HTR-8/SVneo (cell line): ENCODE measurements around the gene RERE.

Experiments
- DNase-seq: peaks from one replicate; pipeline ENCODE4 v3.0.0; 2011; ENCODE audit warnings: low spot score, mixed read lengths; ENCODE audit not compliant: insufficient read length
- FAIRE-seq: peaks from 2 replicates; lab custom pipeline; 2011; peaks lifted over from hg19 to GRCh38; lab: Jason Lieb, UNC

The RERE gene

DNA sequence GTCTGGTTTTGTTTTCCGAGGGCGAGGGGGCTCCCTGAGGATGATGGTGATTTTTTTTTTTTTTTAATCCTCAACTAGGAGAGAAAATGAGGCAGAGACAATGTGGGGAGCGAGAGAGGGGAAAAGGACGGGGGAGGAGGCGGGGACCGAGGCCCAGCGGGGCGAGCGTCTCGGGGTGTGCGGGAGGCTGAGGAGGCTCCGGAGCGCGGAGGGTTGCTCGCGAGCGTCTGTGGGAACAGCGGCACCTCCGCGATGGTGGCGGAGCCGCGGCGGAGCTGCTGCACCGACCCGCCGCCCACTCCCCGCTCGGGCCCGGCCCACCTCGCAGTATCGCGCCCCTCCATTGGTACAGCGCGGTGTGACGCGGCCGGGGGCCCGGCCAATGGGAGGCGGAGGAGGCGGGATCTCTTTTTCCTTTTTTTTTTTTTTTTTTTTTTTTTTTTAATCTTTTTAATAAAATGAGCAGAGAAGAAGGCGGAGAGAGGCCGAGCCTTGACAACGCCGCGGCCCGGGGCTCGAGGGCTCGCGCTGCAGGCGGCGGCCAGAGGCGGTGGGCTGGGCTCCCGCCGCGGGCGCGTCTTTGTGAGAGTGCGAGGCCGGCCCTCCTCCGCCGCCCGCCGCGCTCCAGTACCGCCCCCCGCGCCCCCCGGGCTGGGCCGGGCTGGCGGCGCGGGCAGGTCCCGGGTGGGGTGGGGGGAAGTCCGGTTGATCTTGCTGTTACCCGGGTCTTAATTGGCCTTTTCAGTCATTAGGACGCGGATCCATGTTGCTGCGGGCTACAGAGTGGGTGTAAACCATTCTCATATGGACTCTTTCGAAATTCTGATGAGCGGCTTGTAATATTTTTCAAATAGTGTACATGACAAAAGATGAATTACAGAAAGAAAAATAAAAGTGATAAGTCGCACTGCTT is at the start of gene RERE:
TSS of gene RERE (minus strand) at position 229 of the 913 bp plus-strand sequence.
- FAIRE-seq (peak; percentile 84), DNase-seq (peak; percentile 95)

DNA sequence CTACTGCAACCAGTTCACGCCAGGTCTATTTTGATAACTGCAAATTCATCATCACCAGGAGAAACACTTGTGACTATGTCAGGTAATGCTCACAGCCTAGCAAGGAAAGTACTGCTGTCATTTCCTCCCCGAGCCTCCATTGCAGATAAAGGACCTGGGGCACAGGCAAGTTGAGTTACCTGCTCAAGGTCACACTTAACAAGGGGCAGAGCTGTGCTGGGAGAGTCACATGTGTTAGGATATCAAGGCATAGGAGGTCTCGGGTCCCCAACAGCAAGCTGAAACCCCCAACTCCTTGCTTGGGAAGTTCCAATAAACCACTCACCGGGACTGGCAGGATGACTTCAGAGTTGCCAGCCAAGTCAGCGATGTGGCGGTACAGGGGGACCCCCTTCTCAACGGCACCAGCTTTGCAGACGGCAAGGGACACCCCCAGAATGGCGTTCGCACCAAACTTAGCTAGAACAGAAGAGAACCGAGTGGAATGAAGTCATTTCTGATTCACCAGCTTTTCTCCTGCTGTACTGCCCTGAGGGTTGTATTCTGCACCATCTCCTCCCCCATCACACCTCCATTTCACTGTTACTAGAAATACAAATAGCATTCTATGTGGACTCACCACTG is 49.5 kb upstream of the RERE start:
- DNase-seq = no peak
- no peak for FAIRE-seq

DNA sequence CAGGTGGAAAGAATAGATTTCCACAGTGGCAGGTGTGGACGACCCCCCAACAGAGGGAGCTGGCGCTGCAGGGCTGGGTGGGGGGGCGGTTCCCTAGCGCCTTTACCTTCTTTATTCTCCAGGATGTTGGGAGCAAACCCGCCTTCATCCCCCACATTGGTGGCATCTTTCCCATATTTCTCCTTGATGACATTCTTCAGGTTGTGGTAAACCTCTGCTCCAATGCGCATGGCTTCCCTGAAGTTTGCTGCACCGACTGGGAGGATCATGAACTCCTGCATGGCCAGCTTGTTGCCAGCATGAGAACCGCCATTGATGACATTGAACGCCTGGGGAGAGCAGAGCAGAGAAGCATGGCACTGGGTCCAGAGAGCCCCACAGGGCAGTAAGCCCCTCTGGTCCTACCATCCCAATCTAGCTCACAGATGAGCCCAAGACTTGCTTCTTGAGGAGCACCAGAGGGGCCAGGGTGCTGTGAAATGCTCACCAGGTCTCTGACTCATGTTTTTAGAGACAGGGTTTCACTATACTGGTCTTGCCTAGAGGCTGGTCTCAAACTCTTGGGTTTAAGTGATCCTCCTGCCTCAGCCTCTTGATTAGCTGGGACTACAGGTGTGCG is 48.8 kb upstream of the RERE start:
- DNase-seq = no peak
- FAIRE-seq = no peak

DNA sequence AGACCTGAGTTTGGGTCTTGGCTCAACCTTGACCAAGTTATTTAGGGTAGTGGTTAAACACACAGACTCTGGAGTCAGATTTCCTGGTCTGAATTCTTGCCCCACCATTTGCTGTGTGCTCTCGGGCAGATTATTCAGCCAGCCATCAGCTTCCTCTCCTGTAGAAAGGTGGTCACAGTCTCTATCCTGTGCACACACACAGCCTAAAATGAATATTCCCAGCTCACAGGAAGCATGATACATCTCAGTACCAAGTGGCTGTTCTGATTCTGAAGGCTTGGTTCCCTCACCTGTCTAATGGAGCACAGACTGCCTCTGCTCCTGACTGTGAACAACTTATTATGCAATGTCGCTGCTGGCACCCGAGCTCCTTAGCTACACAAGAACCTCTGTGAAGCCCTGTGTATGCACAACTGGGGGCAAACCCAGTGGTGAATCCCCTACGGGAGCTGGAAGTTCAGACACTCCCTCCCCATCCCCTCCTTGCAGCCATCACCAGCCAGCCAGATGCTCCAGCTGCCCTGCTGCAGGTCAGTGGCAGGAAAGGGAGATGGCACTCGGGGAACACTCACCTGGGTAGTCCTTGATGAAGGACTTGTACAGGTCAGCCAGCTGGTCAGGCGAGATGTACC is 47.4 kb upstream of the RERE start:
- no peak for FAIRE-seq

DNA sequence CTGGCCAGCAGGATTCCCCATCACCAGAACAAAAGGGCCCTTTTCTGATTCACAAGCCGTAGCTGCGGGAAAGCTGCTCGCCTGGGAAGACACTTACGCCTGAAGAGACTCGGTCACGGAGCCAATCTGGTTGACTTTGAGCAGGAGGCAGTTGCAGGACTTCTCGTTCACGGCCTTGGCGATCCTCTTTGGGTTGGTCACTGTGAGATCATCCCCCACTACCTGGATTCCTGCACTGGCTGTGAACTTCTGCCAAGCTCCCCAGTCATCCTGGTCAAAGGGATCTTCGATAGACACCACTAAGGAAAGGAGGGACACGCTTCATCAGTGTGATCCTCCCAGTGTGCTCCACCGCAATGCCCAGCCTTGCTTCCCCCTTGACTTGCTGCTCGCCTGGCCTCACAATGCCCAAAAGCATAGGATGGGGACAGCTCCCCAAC is 46.4 kb upstream of the RERE start:
- no peak for FAIRE-seq

More for the DNA sequence above, 47.4 kb upstream of the RERE start:
- no peak for DNase-seq

GRCh38 chr1:8863138-8863537 is 45.7 kb upstream of the RERE start:
- FAIRE-seq (no peak), DNase-seq (no peak)

More for the DNA sequence above, 46.4 kb upstream of the RERE start:
- DNase-seq = no peak

GRCh38 chr1:8862528-8862927 is 45.1 kb upstream of the RERE start:
- DNase-seq = no peak
- FAIRE-seq = no peak

DNA sequence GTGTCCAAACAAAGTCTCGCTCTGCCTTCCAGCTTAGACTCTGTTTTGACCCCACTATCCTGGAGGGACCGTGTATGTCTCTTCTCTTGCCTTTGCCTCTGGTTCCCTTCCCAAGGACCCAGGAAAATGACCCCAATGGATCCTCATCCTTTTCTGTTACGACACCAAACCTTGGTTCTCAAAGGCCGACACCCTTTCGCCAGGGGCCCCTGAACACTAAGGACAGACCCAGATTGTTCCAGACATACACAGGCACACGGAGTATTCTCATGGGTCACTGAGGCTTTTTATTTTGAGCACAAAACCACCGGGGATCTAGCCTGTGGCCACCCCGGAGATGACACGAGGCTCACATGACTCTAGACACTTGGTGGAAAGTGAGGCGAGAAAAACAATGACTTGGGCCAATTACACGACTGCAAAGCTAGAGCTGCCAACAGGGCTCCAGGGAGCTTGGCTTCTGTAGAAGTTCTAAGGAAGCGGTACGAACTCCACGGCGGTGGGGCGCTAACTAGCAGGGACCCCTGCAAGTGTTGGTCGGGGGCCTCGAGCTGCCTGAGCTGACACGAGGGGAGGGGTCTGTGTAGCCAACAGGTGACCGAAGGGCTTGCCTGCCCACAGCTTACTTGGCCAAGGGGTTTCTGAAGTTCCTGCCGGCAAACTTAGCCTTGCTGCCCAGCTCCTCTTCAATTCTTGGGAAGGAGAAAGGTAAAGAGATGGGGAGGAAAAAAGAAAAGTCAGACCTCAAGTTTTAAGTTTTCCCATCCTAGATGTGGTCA is 43.5 kb upstream of the RERE start:
- FAIRE-seq (no peak), DNase-seq (no peak)

GRCh38 chr1:8858888-8859706 is 41.7 kb upstream of the RERE start:
- FAIRE-seq (no peak), DNase-seq (no peak)

DNA sequence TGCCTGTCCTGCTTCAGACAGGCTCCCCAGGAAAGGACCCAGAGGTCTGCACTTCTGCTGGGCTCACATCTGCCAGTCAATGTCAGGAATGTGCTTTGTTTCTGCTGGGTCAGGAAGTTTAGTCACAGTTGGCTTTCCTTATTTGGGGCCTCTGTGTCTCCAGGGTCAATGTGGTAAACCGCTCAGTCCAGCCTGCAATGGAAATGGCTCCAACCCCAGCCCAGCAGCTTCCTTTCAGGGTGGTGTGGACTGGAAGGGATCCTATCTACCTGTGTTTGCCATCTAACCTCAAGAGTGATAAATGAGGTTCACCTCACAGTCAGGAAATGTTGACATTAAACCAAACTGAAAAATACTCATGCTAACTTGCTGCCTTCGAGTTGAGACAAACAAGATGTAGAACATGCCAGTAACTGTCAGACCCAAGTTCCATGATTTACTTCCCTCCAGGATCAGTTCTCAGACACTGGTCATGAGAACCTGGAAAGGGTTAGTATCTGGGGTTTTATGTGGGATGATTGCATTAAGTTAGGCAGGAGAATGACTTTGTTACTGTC is 40.8 kb upstream of the RERE start:
- no peak for DNase-seq
- peak; percentile 52 for FAIRE-seq

DNA sequence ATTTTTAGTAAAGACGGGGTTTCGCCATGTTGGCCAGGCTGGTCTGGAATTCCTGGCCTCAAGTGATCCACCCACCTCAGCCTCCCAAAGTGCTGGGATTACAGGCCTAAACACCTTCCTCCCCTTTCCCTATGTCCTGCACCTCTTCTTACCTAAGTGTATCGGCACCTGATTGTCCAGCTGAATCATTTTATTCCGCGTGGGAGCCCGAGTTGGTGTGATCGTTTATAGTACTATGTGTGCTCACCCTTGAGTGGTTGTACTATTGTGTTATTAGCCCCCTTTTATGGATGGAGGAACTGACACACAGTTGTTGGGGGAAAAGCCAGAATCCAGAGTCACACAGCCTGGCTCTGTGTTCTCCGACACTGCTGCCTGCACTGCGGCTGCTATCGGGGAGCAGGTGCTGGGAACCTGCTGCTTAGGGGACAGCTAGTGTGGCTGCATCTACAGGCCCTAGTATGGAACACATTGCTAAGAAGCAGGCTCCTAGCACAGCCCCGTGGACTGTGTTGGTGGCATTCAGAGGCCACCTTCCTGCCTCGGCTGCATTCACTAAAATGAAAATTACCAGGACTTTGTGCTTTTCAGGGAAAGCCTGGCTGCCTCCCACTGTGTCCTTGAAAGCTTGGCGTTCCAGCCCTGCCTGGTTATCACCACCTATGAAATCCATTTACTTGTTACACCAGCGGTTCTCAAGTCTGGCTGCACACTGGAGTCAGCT is 39.4 kb upstream of the RERE start:
- no peak for FAIRE-seq

DNA sequence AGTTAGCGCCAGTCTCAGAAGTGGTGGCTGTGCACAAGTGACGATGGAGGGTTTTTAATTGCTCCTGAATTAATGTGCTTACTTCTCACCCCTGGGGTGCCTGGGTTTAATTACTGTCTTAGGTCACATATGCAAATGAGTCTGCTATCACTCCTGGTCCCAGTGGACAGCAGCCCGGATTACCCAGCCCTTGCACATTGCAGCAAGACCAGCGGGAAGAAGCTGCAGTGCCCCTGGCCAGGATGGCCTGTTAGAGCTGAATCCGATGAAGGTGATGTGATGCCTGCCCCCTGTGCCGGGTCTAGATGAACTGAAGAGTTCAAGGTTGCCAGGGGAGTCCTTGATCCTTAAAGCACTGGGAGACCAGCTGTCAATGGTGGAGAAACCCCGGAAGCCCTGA is 36.8 kb upstream of the RERE start:
- FAIRE-seq (no peak), DNase-seq (no peak)

More for the DNA sequence above, 39.4 kb upstream of the RERE start:
- no peak for DNase-seq

- DNase-seq = no peak
- FAIRE-seq = no peak
These were observed 33.6 kb upstream of the RERE start for GRCh38 chr1:8851060-8851459.

GRCh38 chr1:8848663-8849386 is 31.4 kb upstream of the RERE start:
- FAIRE-seq = no peak
- peak; percentile 89 for DNase-seq

DNA sequence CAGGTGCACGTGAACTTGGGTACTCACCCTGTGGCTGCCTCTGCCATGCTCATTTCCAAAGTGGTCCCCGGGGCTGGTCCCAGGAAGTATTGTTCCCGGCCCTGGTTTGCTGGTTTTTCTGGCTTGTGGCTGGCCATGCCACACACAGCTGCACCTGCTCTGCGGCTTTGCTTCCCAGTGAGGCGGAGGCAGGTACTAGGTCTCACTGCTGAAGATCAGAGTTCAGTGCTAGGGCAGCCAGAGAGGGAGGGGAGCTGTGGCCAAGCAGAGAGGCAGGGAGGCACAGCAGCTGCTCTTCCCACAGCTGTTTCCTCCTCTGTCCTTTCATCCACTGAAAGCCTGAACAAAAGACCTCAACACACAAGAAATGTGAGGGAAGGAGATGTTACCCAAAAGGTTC is 30.6 kb upstream of the RERE start:
- DNase-seq (no peak), FAIRE-seq (no peak)

DNA sequence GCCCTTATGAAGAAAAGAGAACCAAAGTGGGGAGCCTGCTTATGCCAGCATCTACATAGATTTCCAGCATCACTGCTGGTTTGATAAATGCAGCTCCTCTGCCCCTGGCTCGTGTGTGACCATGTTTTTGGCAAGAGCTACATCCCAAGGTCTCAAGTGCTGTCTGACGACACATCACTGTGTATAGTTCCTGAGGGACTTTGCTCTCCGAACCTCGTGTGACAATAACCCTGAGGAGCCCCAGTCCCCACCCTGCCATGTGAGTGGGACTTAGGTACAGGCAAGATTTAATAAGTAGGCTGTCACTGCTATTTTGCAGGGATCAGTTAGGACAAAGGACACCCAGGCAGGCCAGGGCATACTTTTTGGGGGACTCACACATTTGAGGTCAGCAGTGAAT is 28.8 kb upstream of the RERE start:
- DNase-seq (no peak), FAIRE-seq (no peak)
